Activated gamma-delta T cell (primary cell): ENCODE results near the gene MICAL3.

Experiments
- DNase-seq: peaks from one replicate; lab custom pipeline; 2025; lab: John Stamatoyannopoulos, UW

Gene MICAL3

GRCh38 chr22:17838180-17838865 lies 186.0 kb downstream of the MICAL3 start:
- no peak for DNase-seq

- DNase-seq = no peak
Measured at GRCh38 chr22:17836992-17837742, 187.2 kb downstream of the MICAL3 start.

- no peak for DNase-seq
Measured at GRCh38 chr22:17835256-17835655, 189.1 kb downstream of the MICAL3 start.

GRCh38 chr22:17833489-17833888 lies 190.9 kb downstream of the MICAL3 start:
- no peak for DNase-seq

- DNase-seq = no peak
Measured at GRCh38 chr22:17832665-17833064, 191.7 kb downstream of the MICAL3 start.

- DNase-seq = no peak
Measured at GRCh38 chr22:17831501-17832251, 192.7 kb downstream of the MICAL3 start.

GRCh38 chr22:17830043-17830961 lies 194.1 kb downstream of the MICAL3 start:
- no peak for DNase-seq

GRCh38 chr22:17829695-17830042 lies 194.7 kb downstream of the MICAL3 start:
- DNase-seq = no peak

- no peak for DNase-seq
Measured at GRCh38 chr22:17828502-17829080, 195.8 kb downstream of the MICAL3 start.

GRCh38 chr22:17827466-17827865 lies 196.9 kb downstream of the MICAL3 start:
- no peak for DNase-seq

- no peak for DNase-seq
Measured at GRCh38 chr22:17825876-17826550, 198.3 kb downstream of the MICAL3 start.

GRCh38 chr22:17824457-17824856 lies 199.9 kb downstream of the MICAL3 start:
- no peak for DNase-seq

- no peak for DNase-seq
Measured at GRCh38 chr22:17823964-17824363, 200.4 kb downstream of the MICAL3 start.

- DNase-seq = no peak
Measured at GRCh38 chr22:17823226-17823625, 201.1 kb downstream of the MICAL3 start.

- no peak for DNase-seq
Measured at GRCh38 chr22:17822087-17822486, 202.3 kb downstream of the MICAL3 start.

- DNase-seq = no peak
Measured at GRCh38 chr22:17820879-17821439, 203.4 kb downstream of the MICAL3 start.

GRCh38 chr22:17818649-17819048 lies 205.7 kb downstream of the MICAL3 start:
- no peak for DNase-seq

- no peak for DNase-seq
Measured at GRCh38 chr22:17818180-17818579, 206.2 kb downstream of the MICAL3 start.

GRCh38 chr22:17817511-17818065 lies 206.8 kb downstream of the MICAL3 start:
- DNase-seq = no peak

- no peak for DNase-seq
Measured at GRCh38 chr22:17817079-17817478, 207.3 kb downstream of the MICAL3 start.
